ENCODE measurements around the gene HHATL.
A peak's percentile ranks its signal among the peaks of the same experiment; 100 is the strongest.

The HHATL gene, protein sequence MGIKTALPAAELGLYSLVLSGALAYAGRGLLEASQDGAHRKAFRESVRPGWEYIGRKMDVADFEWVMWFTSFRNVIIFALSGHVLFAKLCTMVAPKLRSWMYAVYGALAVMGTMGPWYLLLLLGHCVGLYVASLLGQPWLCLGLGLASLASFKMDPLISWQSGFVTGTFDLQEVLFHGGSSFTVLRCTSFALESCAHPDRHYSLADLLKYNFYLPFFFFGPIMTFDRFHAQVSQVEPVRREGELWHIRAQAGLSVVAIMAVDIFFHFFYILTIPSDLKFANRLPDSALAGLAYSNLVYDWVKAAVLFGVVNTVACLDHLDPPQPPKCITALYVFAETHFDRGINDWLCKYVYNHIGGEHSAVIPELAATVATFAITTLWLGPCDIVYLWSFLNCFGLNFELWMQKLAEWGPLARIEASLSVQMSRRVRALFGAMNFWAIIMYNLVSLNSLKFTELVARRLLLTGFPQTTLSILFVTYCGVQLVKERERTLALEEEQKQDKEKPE

GRCh38 chr3:42702066-42702951 lies at the start of gene HHATL:
Gene HHATL (minus strand): TSS chr3:42702798. CDS start chr3:42700826, 1,972 bp downstream.
- H3K4me3 ChIP-seq (replicated peaks; ENCODE audit: low read depth, low read length), result no peak within 1 kb of the TSS
- peaks cover 3% of the 10 kb centered on the region; the same call in 1 of the 2 replicates for H3K27me3 ChIP-seq (replicated peaks; ENCODE audit: control insufficient read depth, insufficient read depth, low read length)
- no peaks in the 10 kb centered on the region for H3K36me3 ChIP-seq (ENCODE audit: control insufficient read depth, insufficient read depth, low read length)
- no peak for TF ChIP-seq CTCF (IDR thresholded peaks at IDR 0.05; ENCODE audit: insufficient read depth, low read length, poor library complexity, severe bottlenecking)
- no peak for DNase-seq (ENCODE audit: extremely low read depth, insufficient read length)

DNA sequence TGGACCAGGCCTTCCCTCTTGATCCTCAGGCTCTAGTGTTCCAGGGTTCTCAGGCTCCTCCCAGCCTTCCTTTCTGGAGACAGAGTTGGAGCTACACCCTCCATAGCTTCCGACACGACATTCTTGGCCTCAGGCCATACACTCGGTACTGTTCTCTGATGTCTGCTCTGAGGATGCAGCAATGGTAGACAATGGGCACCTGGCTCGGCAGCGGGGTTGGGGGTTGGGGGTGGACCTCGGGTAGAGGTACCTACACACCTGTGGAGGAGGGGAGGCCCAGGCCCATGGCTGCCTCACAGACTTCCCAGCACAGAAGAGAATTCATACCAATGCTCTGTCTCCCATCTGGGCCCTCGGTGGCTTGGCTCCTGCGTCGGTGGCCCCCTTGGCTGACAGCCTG lies 49.0 kb upstream of the HHATL start:
- H3K27me3 ChIP-seq (replicated peaks; ENCODE audit: control insufficient read depth, insufficient read depth, low read length), result no peaks in the 10 kb centered on the region; the same call in 1 of the 2 replicates
- TF ChIP-seq CTCF (IDR thresholded peaks at IDR 0.05; ENCODE audit: insufficient read depth, low read length, poor library complexity, severe bottlenecking), result no peak
- no peaks in the 10 kb centered on the region for H3K36me3 ChIP-seq (ENCODE audit: control insufficient read depth, insufficient read depth, low read length)
- H3K4me3 ChIP-seq (replicated peaks; ENCODE audit: low read depth, low read length), result no peak overlapping the region
- no peak for DNase-seq (ENCODE audit: extremely low read depth, insufficient read length)

GRCh38 chr3:42750834-42751233 lies 48.2 kb upstream of the HHATL start:
- Histone ChIP-seq H3K4me3 (replicated peaks; ENCODE audit: low read depth, low read length) (no peak overlapping the region), H3K27me3 (replicated peaks; ENCODE audit: control insufficient read depth, insufficient read depth, low read length) (no peaks in the 10 kb centered on the region), H3K36me3 (ENCODE audit: control insufficient read depth, insufficient read depth, low read length) (no peaks in the 10 kb centered on the region)
- DNase-seq (ENCODE audit: extremely low read depth, insufficient read length), result no peak
- TF ChIP-seq CTCF (IDR thresholded peaks at IDR 0.05; ENCODE audit: insufficient read depth, low read length, poor library complexity, severe bottlenecking), result no peak

DNA sequence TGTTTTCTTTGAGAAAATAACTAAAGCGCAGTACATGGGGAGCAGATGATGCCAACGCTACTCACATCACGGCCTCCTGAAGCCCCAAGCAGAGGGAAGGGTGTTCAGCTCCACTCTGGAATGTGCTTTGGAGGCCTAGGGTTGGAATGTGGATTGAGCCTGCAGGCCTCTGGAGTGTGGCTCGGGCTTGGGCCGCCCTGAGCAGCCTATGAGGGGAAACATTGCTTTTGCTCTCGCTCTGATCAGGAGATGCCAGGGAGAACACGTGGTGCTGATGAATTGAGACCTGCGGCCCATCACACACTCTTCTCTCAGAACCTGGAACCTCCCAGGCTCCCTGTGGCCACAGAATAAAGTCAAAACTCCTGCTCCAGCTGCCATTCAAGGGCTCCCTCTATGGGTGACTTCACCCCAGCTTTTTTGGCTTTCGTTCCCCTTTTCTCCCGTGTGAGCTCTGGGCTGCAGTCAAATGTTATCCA lies 47.2 kb upstream of the HHATL start:
- no peak for DNase-seq (ENCODE audit: extremely low read depth, insufficient read length)
- TF ChIP-seq CTCF (IDR thresholded peaks at IDR 0.05; ENCODE audit: insufficient read depth, low read length, poor library complexity, severe bottlenecking), result peak; percentile 63
- Histone ChIP-seq H3K36me3 (ENCODE audit: control insufficient read depth, insufficient read depth, low read length) (no peaks in the 10 kb centered on the region), H3K4me3 (replicated peaks; ENCODE audit: low read depth, low read length) (no peak overlapping the region), H3K27me3 (replicated peaks; ENCODE audit: control insufficient read depth, insufficient read depth, low read length) (no peaks in the 10 kb centered on the region)

DNA sequence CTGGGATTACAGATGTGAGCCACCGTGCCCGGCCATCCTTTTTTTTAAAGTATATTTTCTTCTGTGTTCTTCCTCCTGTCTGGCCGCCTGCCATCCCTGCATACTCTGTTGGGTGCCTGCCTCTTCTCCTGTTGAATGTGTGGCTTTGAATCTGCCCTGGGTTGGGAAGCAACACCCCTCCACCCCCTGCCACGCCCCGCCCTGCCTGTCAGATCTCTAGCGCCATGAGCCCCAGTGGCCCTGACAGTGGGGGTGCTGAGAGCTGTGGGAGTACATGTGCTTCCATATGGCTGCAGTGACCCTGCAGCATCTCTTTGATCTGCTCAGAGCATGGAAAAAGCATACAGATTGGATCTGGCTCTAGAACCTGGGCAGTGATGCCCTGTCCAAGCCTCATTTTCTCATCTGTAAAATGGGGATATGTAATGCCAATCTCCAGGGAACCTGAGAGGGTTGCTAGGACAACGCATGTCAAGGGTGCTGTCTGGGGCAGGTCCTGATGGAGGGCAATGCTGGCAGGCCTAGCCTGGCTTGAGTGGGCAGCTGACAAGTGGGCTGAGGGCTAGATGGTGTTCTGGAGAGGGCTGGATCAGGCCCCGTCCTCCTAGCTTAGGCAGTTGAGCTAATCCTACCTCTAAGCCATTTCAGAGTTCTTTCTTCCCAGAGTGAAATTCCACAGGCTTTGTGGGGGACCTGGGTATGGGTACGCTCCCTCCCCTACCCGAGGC lies 46.6 kb upstream of the HHATL start:
- no peak for DNase-seq (ENCODE audit: extremely low read depth, insufficient read length)

More for the DNA sequence above, 46.6 kb upstream of the HHATL start:
- no peak for TF ChIP-seq CTCF (IDR thresholded peaks at IDR 0.05; ENCODE audit: insufficient read depth, low read length, poor library complexity, severe bottlenecking)
- H3K4me3 ChIP-seq (replicated peaks; ENCODE audit: low read depth, low read length), result no peak overlapping the region
- no peaks in the 10 kb centered on the region for H3K27me3 ChIP-seq (replicated peaks; ENCODE audit: control insufficient read depth, insufficient read depth, low read length)
- no peaks in the 10 kb centered on the region for H3K36me3 ChIP-seq (ENCODE audit: control insufficient read depth, insufficient read depth, low read length)

Measured in GM06990 (cell line).